Endothelial cell of hepatic sinusoid (primary cell): ENCODE data around the gene AMFR.
"Not testable (repeated sequence)": the region's sequence is repeated elsewhere in the genome, so short reads cannot be mapped to it uniquely, and the experiment has no call there.

Experiments used
- in situ Hi-C: cut with HindIII; loops from 2 replicates; pipeline ENCODE4 v1.10.0; 2017; ENCODE audit warnings: low sequenced_read_pairs

AMFR gene

GRCh38 chr16:56399047-56399446 lies 26.3 kb downstream of the AMFR start:
- in situ Hi-C loops, result no loop called here

GRCh38 chr16:56396724-56397123 lies 28.6 kb downstream of the AMFR start:
- in situ Hi-C loops, result not testable (repeated sequence)

- in situ Hi-C loops, result no loop called here
Observed at GRCh38 chr16:56389554-56389953, 35.8 kb downstream of the AMFR start.

GRCh38 chr16:56388209-56388608 lies 37.1 kb downstream of the AMFR start:
- in situ Hi-C loops, result no loop called here

GRCh38 chr16:56387396-56387795 lies 37.9 kb downstream of the AMFR start:
- in situ Hi-C loops, result no loop called here

GRCh38 chr16:56384074-56384721 lies 41.1 kb downstream of the AMFR start:
- in situ Hi-C loops, result no loop called here

GRCh38 chr16:56382901-56383355 lies 42.4 kb downstream of the AMFR start:
- in situ Hi-C loops, result no loop called here

- in situ Hi-C loops, result no loop called here
Observed at GRCh38 chr16:56382459-56382858, 42.9 kb downstream of the AMFR start.

GRCh38 chr16:56380778-56381485 lies 44.4 kb downstream of the AMFR start:
- in situ Hi-C loops, result not testable (repeated sequence)

GRCh38 chr16:56379044-56379443 lies 46.3 kb downstream of the AMFR start:
- in situ Hi-C loops, result loop anchor here (5.0 kb wide), 1 partner anchor 37 kb away; no protein-coding TSS in a partner anchor

GRCh38 chr16:56375792-56376191 lies 49.6 kb downstream of the AMFR start:
- in situ Hi-C loops, result loop anchor here (5.0 kb wide), 1 partner anchor 33 kb away; no protein-coding TSS in a partner anchor

GRCh38 chr16:56373003-56373402 lies 52.3 kb downstream of the AMFR start:
- in situ Hi-C loops, result no loop called here

- in situ Hi-C loops, result no loop called here
Observed at GRCh38 chr16:56372013-56372634, 53.2 kb downstream of the AMFR start.

- in situ Hi-C loops, result no loop called here
Observed at GRCh38 chr16:56371660-56371937, 53.7 kb downstream of the AMFR start.

- in situ Hi-C loops, result no loop called here
Observed at GRCh38 chr16:56370875-56371659, 54.3 kb downstream of the AMFR start.

- in situ Hi-C loops, result no loop called here
Observed at GRCh38 chr16:56370185-56370874, 55.0 kb downstream of the AMFR start.

- in situ Hi-C loops, result no loop called here
Observed at GRCh38 chr16:56369202-56369601, 56.1 kb downstream of the AMFR start.

- in situ Hi-C loops, result no loop called here
Observed at GRCh38 chr16:56368545-56368944, 56.8 kb downstream of the AMFR start.

GRCh38 chr16:56367764-56368163 lies 57.6 kb downstream of the AMFR start:
- in situ Hi-C loops, result no loop called here

GRCh38 chr16:56366945-56367344 lies 58.4 kb downstream of the AMFR start:
- in situ Hi-C loops, result no loop called here

GRCh38 chr16:56365552-56365951 lies 59.8 kb downstream of the AMFR start:
- in situ Hi-C loops, result no loop called here
